HepG2 (cell line): ENCODE data around the gene NARS2. TPM values are rescaled to one million over a fixed set of nuclear protein-coding genes. Genes with fewer than 3 reads are reported as not detected.

Source experiments
- ATAC-seq: fragments of 200-7000 bp; cut with Tn5 transposase; 3 replicates; pipeline ENCODE4 v1.9.1; 2020; ENCODE audit warnings: mild to moderate bottlenecking, moderate library complexity
- BruUV-seq: library from RNA; stranded (reverse); fragments of 400-500 nt; replicated peaks from 2 replicates; lab custom pipeline; 2021; lab: Mats Ljungman, UMichigan
- CTCF ChIA-PET: fragments of 300-600 bp; formaldehyde crosslinking; extraction: SDS; loops from one replicate; lab custom pipeline; 2021; ENCODE audit warnings: low total read pairs, inconsistent platforms, low intra/inter-chr PET ratio; lab: Yijun Ruan, JAX
- POLR2A ChIA-PET: fragments of 350-600 bp; sonication (Branson Sonifier 250); formaldehyde crosslinking; loops from one replicate; lab custom pipeline; 2020; ENCODE audit warnings: antibody characterized with exemption, inconsistent platforms; lab: Yijun Ruan, JAX
- DNase-seq: peaks from one replicate; pipeline ENCODE4 v3.0.0-alpha.2; 2015; ENCODE audit warnings: low spot score
- FAIRE-seq: peaks from 3 replicates; lab custom pipeline; 2011; peaks lifted over from hg19 to GRCh38; lab: Jason Lieb, UNC
- H2AFZ ChIP-seq: one replicate; pipeline ENCODE4 v1.6.1; 2011; ENCODE audit warnings: low read length, inconsistent platforms
- H3K27ac ChIP-seq: fragments of 300-600 bp; 3 replicates; pipeline ENCODE4 v1.8.0; 2011; ENCODE audit warnings: mixed run types, mild to moderate bottlenecking, mixed read lengths, low read length, inconsistent platforms; ENCODE audit not compliant: insufficient read depth; ENCODE audit errors: extremely low read length
- H3K27me3 ChIP-seq, 2 experiments: fragments of 200-600 bp in 1 of 2; 2 replicates in 1 of 2; 3 replicates in 1 of 2; pipeline versions ENCODE4 v1.6.0 to v1.8.0; 2011; ENCODE audit warnings: low read length in 2 of 2, mild to moderate bottlenecking in 2 of 2, moderate library complexity in 2 of 2, inconsistent platforms in 1 of 2; ENCODE audit not compliant: insufficient read depth in 2 of 2, control insufficient read depth in 1 of 2
- H3K36me3 ChIP-seq, 2 experiments: fragments of 200-600 bp in 1 of 2; replicated peaks in 1 of 2; 2 replicates in 1 of 2; 3 replicates in 1 of 2; pipeline versions ENCODE4 v1.5.1 to v1.8.0; 2011; ENCODE audit warnings: low read length in 2 of 2, inconsistent platforms in 1 of 2; ENCODE audit not compliant: insufficient read depth in 2 of 2, control insufficient read depth in 1 of 2
- H3K4me1 ChIP-seq: 2 replicates; pipeline ENCODE4 v1.5.1; 2012; ENCODE audit warnings: low read length, inconsistent platforms; ENCODE audit not compliant: insufficient read depth
- H3K4me2 ChIP-seq: 2 replicates; pipeline ENCODE4 v1.6.0; 2011; ENCODE audit warnings: low read depth, low read length, inconsistent platforms
- H3K4me3 ChIP-seq, 3 experiments: fragments of 200-600 bp in 1 of 3; sonication (generic), shearing (Covaris generic) in 1 of 3; replicated peaks in 1 of 3; 2 replicates each; pipeline ENCODE4 v1.5.1; 2011 to 2016; ENCODE audit warnings: low read length in 3 of 3, inconsistent platforms in 2 of 3, low read depth in 2 of 3, mild to moderate bottlenecking in 2 of 3, control low read depth in 1 of 3, mixed read lengths in 1 of 3; ENCODE audit not compliant: insufficient read depth in 1 of 3
- H3K79me2 ChIP-seq: one replicate; pipeline ENCODE4 v1.6.1; 2011; ENCODE audit warnings: low read length, inconsistent platforms; ENCODE audit not compliant: insufficient read depth
- H3K9ac ChIP-seq: 2 replicates; pipeline ENCODE4 v1.6.0; 2011; ENCODE audit warnings: mild to moderate bottlenecking, low read depth, low read length, inconsistent platforms; ENCODE audit not compliant: insufficient read depth
- H3K9me3 ChIP-seq: 2 replicates; pipeline ENCODE4 v1.5.1; 2012; ENCODE audit warnings: mild to moderate bottlenecking, low read length
- H4K20me1 ChIP-seq: 2 replicates; pipeline ENCODE4 v1.6.0; 2011; ENCODE audit warnings: inconsistent platforms, mild to moderate bottlenecking, low read length, moderate library complexity; ENCODE audit not compliant: insufficient read depth
- AHR ChIP-seq: IDR thresholded peaks from 2 replicates; pipeline ENCODE4 v1.6.1; 2018; ENCODE audit warnings: missing genetic modification reagents, missing compliant biosample characterization
- FIP1L1 ChIP-seq: fragments of 200-400 bp; formaldehyde crosslinking; IDR thresholded peaks from 2 replicates; pipeline ENCODE4 v1.6.1; 2018; ENCODE audit warnings: low read depth, mild to moderate bottlenecking, low read length, moderate library complexity, borderline replicate concordance; ENCODE audit not compliant: insufficient read depth
- HNRNPL ChIP-seq: fragments of 200-400 bp; formaldehyde crosslinking; IDR thresholded peaks from 2 replicates; pipeline ENCODE4 v1.6.1; 2017; ENCODE audit warnings: mild to moderate bottlenecking, low read depth, low read length
- MXD1 ChIP-seq: sonication (generic); formaldehyde crosslinking; IDR thresholded peaks from 2 replicates; pipeline ENCODE4 v1.4.0; 2020; ENCODE audit warnings: mild to moderate bottlenecking, missing genetic modification reagents
- NR2C2 ChIP-seq: sonication (generic); formaldehyde crosslinking; IDR thresholded peaks from 2 replicates; pipeline ENCODE4 v1.4.0; 2020; ENCODE audit warnings: missing genetic modification reagents, mild to moderate bottlenecking, moderate library complexity, borderline replicate concordance
- RCOR2 ChIP-seq: IDR thresholded peaks from 2 replicates; pipeline ENCODE4 v1.6.1; 2016; ENCODE audit warnings: missing biosample characterization, missing genetic modification reagents
- SMAD1 ChIP-seq: sonication (generic); formaldehyde crosslinking; IDR thresholded peaks from 2 replicates; pipeline ENCODE4 v1.4.0; 2020; ENCODE audit warnings: missing genetic modification reagents, low read depth, mild to moderate bottlenecking, borderline replicate concordance
- SOX13 ChIP-seq, 3 experiments: fragments of 450-650 bp in 1 of 3; sonication (generic) in 1 of 3; formaldehyde crosslinking in 1 of 3; IDR thresholded peaks in 2 of 3; conservative IDR thresholded peaks in 1 of 3; 2 replicates each; pipeline versions ENCODE4 v1.5.0 to v1.6.1; 2016 to 2020; ENCODE audit warnings: antibody characterized with exemption in 1 of 3, mild to moderate bottlenecking in 1 of 3, missing compliant biosample characterization in 1 of 3, missing genetic modification reagents in 1 of 3, moderate library complexity in 1 of 3
- THAP11 ChIP-seq: IDR thresholded peaks from 2 replicates; pipeline ENCODE4 v1.6.1; 2016; ENCODE audit warnings: missing biosample characterization, missing genetic modification reagents
- THYN1 ChIP-seq: sonication (generic); formaldehyde crosslinking; IDR thresholded peaks from 2 replicates; pipeline ENCODE4 v1.8.1; 2023; ENCODE audit warnings: low read depth, mild to moderate bottlenecking, moderate library complexity, missing genetic modification reagents, borderline replicate concordance
- ZBTB2 ChIP-seq: sonication (generic); formaldehyde crosslinking; IDR thresholded peaks from 2 replicates; pipeline ENCODE4 v1.8.0; 2022; ENCODE audit warnings: low read depth, missing genetic modification reagents
- ZFAT ChIP-seq: sonication (generic); formaldehyde crosslinking; conservative IDR thresholded peaks from 2 replicates; pipeline ENCODE4 v1.8.1; 2023; ENCODE audit warnings: missing genetic modification reagents, inconsistent platforms
- ZNF224 ChIP-seq: sonication (generic); formaldehyde crosslinking; IDR thresholded peaks from 2 replicates; pipeline ENCODE4 v1.5.0; 2020; ENCODE audit warnings: mild to moderate bottlenecking, missing genetic modification reagents
- ZNF558 ChIP-seq: sonication (generic); formaldehyde crosslinking; IDR thresholded peaks from 2 replicates; pipeline ENCODE4 v1.9.0; 2022; ENCODE audit warnings: mild to moderate bottlenecking, missing genetic modification reagents, borderline replicate concordance
- ZNF576 ChIP-seq: sonication (generic); formaldehyde crosslinking; IDR thresholded peaks from 2 replicates; pipeline ENCODE4 v1.4.0; 2020; ENCODE audit warnings: mild to moderate bottlenecking, missing genetic modification reagents
- ZNF672 ChIP-seq: sonication (generic); formaldehyde crosslinking; IDR thresholded peaks from 2 replicates; pipeline ENCODE4 v1.8.1; 2022; ENCODE audit warnings: missing genetic modification reagents
- WGBS: methylation state at CpG from one replicate; pipeline ENCODE4 v1.1.6; 2017; ENCODE audit warnings: low lambda C conversion rate; 5-methylcytosine and 5-hydroxymethylcytosine counted together
- in situ Hi-C: cut with HindIII; loops from 2 replicates; pipeline ENCODE4 v1.10.0; 2017; ENCODE audit warnings: low pct_unique_long_range_greater_than_20kb; ENCODE audit not compliant: extremely low pct_ligation_motif_present
- intact Hi-C: fragments of 100-400 bp; cut with micrococcal nuclease; formaldehyde crosslinking; loops from one replicate; pipeline ENCODE4 v1.10.0; 2022; ENCODE audit not compliant: unreplicated experiment
- polyA plus RNA-seq, 8 experiments: library from polyadenylated mRNA; depleted of rRNA in 3 of 8; stranded (reverse) in 7 of 8; unstranded in 1 of 8; fragments of >200 nt; fragmentation: Illumina TruSeq in 4 of 8; extraction: Trizol in 4 of 8; gene quantifications; 2 replicates each; pipeline versions ENCODE4 v1.2.1 to v1.2.3, GENCODE V29; 2011 to 2016; ENCODE audit warnings: low read depth in 4 of 8, missing spikeins in 1 of 8, mixed read lengths in 1 of 8; ENCODE audit not compliant: insufficient read depth in 1 of 8
- total RNA-seq, 5 experiments: library from RNA; depleted of rRNA; stranded (reverse); fragments of >200 nt; fragmentation: Illumina TruSeq; extraction: Trizol; gene quantifications; 2 replicates each; pipeline ENCODE4 v1.2.3, GENCODE V29; 2016; ENCODE audit warnings: low read depth in 1 of 5
- TF ChIP-seq, protein P1 (sequence below): IDR thresholded peaks from 2 replicates; pipeline ENCODE4 v1.6.1; 2016; ENCODE audit warnings: low read depth
- TF ChIP-seq, protein P2 (sequence below): sonication (generic); formaldehyde crosslinking; IDR thresholded peaks from 2 replicates; pipeline ENCODE4 v1.4.0; 2020; ENCODE audit warnings: mild to moderate bottlenecking, missing genetic modification reagents

NARS2 gene
- total and polyA plus RNA-seq, 2 of the 13 experiments (the other 11 are each of a cell fraction or from before 2014, with no cell fraction given) = 45.9 to 65.0 TPM

- intact Hi-C loops = no loop called here
- in situ Hi-C loops = no loop called here
- H3K27me3 ChIP-seq = no peaks in the 10 kb centered on the region
- no peak overlapping the region for H3K4me2 ChIP-seq
- ChIA-PET CTCF (no interaction called here), POLR2A (no interaction called here)
- ATAC-seq = no peak
- H3K4me1 ChIP-seq = no peaks in the 10 kb centered on the region
- no peaks in the 10 kb centered on the region for H4K20me1 ChIP-seq
- peaks cover 0 to 2% of the 10 kb centered on the region in 2 experiments; a peak in 2 of 5 replicates for H3K36me3 ChIP-seq
- no peak overlapping the region for H3K27ac ChIP-seq
- no peak for FAIRE-seq
- no peak overlapping the region for H3K9ac ChIP-seq
- no peak for DNase-seq
- peaks cover 4% of the 10 kb centered on the region for H3K79me2 ChIP-seq
- no peak overlapping the region for H2AFZ ChIP-seq
- H3K4me3 ChIP-seq = no peak overlapping the region
- no peak for TF ChIP-seq SOX13 (IDR thresholded peaks at IDR 0.05)
- TF ChIP-seq SOX13 (CRISPR knock-in tag; conservative IDR thresholded peaks at IDR 0.05 in 1 of 2, IDR thresholded peaks at IDR 0.05 in 1 of 2) = no peak
- TF ChIP-seq ZNF224 (CRISPR knock-in tag) = no peak
- TF ChIP-seq, protein P1, sequence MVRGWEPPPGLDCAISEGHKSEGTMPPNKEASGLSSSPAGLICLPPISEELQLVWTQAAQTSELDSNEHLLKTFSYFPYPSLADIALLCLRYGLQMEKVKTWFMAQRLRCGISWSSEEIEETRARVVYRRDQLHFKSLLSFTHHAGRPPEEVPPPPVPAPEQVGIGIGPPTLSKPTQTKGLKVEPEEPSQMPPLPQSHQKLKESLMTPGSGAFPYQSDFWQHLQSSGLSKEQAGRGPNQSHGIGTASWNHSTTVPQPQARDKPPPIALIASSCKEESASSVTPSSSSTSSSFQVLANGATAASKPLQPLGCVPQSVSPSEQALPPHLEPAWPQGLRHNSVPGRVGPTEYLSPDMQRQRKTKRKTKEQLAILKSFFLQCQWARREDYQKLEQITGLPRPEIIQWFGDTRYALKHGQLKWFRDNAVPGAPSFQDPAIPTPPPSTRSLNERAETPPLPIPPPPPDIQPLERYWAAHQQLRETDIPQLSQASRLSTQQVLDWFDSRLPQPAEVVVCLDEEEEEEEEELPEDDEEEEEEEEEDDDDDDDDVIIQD = no peak
- no peak for TF ChIP-seq ZBTB2 (CRISPR knock-in tag)
- TF ChIP-seq, protein P2, sequence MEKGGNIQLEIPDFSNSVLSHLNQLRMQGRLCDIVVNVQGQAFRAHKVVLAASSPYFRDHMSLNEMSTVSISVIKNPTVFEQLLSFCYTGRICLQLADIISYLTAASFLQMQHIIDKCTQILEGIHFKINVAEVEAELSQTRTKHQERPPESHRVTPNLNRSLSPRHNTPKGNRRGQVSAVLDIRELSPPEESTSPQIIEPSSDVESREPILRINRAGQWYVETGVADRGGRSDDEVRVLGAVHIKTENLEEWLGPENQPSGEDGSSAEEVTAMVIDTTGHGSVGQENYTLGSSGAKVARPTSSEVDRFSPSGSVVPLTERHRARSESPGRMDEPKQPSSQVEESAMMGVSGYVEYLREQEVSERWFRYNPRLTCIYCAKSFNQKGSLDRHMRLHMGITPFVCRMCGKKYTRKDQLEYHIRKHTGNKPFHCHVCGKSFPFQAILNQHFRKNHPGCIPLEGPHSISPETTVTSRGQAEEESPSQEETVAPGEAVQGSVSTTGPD (CRISPR knock-in tag) = no peak
- no peak for TF ChIP-seq AHR
- TF ChIP-seq ZNF558 (CRISPR knock-in tag) = no peak
- no peak for TF ChIP-seq RCOR2 (CRISPR knock-in tag)
- TF ChIP-seq SMAD1 (CRISPR knock-in tag) = no peak
- no peak for TF ChIP-seq THAP11 (CRISPR knock-in tag)
- no peak for TF ChIP-seq ZFAT (CRISPR knock-in tag)
- no peak for TF ChIP-seq FIP1L1
- TF ChIP-seq ZNF672 (CRISPR knock-in tag) = no peak
- no peak for TF ChIP-seq ZNF576 (CRISPR knock-in tag)
- no peak for TF ChIP-seq THYN1
- no peak for TF ChIP-seq MXD1 (CRISPR knock-in tag)
- TF ChIP-seq HNRNPL = no peak
- TF ChIP-seq NR2C2 (CRISPR knock-in tag) = no peak
- TF ChIP-seq, all 625 proteins: peak for 0
- BruUV-seq = no TSS peak
- H3K9me3 ChIP-seq = no peaks in the 10 kb centered on the region
- WGBS = 96% methylated on average over 2 of the region's 2 CpGs
These were observed 168.9 kb downstream of the NARS2 start for GRCh38 chr11:78405805-78406204.
